GM18858 (cell line): ENCODE results near the gene METRN.
"Not testable (repeated sequence)": the region's sequence is repeated elsewhere in the genome, so short reads cannot be mapped to it uniquely, and the experiment has no call there.

ENCODE experiments used
- ATAC-seq: cut with Tn5 transposase; IDR thresholded peaks from one replicate; pipeline ENCODE4 v1.9.1; 2021; ENCODE audit not compliant: unreplicated experiment

Gene METRN

GRCh38 chr16:691242-691641 lies 23.7 kb upstream of the METRN start:
- ATAC-seq: not testable (repeated sequence)

GRCh38 chr16:692356-693108 lies 22.4 kb upstream of the METRN start:
- ATAC-seq: no peak

- ATAC-seq: no peak
Measured at GRCh38 chr16:693364-693763, 21.6 kb upstream of the METRN start.

GRCh38 chr16:693766-694165 lies 21.2 kb upstream of the METRN start:
- no peak for ATAC-seq

GRCh38 chr16:694187-694862 lies 20.6 kb upstream of the METRN start:
- no peak for ATAC-seq

- no peak for ATAC-seq
Measured at GRCh38 chr16:694863-695354, 20.0 kb upstream of the METRN start.

- no peak for ATAC-seq
Measured at GRCh38 chr16:695355-696089, 19.4 kb upstream of the METRN start.

- ATAC-seq: no peak
Measured at GRCh38 chr16:698911-699671, 15.8 kb upstream of the METRN start.

- ATAC-seq: no peak
Measured at GRCh38 chr16:700684-701584, 14.0 kb upstream of the METRN start.

- ATAC-seq: no peak
Measured at GRCh38 chr16:702341-702740, 12.6 kb upstream of the METRN start.

- ATAC-seq: no peak
Measured at GRCh38 chr16:703406-703805, 11.5 kb upstream of the METRN start.

- no peak for ATAC-seq
Measured at GRCh38 chr16:704047-704446, 10.9 kb upstream of the METRN start.

GRCh38 chr16:704552-705380 lies 10.2 kb upstream of the METRN start:
- ATAC-seq: no peak

- no peak for ATAC-seq
Measured at GRCh38 chr16:705431-706188, 9.3 kb upstream of the METRN start, which contains the start of gene FBXL16. Gene FBXL16 (minus strand): TSS chr16:705801. CDS start chr16:697405, 8,396 bp downstream.

- ATAC-seq: no peak
Measured at GRCh38 chr16:706189-707061, 8.5 kb upstream of the METRN start.

- no peak for ATAC-seq
Measured at GRCh38 chr16:707062-707538, 7.8 kb upstream of the METRN start.

GRCh38 chr16:708019-708418 lies 6.9 kb upstream of the METRN start:
- ATAC-seq: no peak
